CD14-positive monocyte (primary cell): ENCODE measurements around the gene CNTNAP2. TPM values are rescaled to one million over a fixed set of nuclear protein-coding genes. Genes with fewer than 3 reads are reported as not detected.

Experiments used
- DNase-seq, 3 donors: peaks; one replicate each; pipeline ENCODE4 v3.0.0-alpha.2; 2011 to 2022
- H2AFZ ChIP-seq: 2 replicates; pipeline ENCODE4 v1.6.0; 2012; ENCODE audit warnings: mild to moderate bottlenecking, low read depth, low read length, inconsistent platforms; ENCODE audit not compliant: insufficient read depth, poor library complexity, severe bottlenecking
- H3K27ac ChIP-seq, 2 donors: 1 replicate in 1 of 2; 2 replicates in 1 of 2; pipeline ENCODE4 v1.5.1; 2012 to 2013; ENCODE audit warnings: low read length in 2 of 2, control low read depth in 1 of 2, inconsistent platforms in 1 of 2, low read depth in 1 of 2, mild to moderate bottlenecking in 1 of 2
- H3K27me3 ChIP-seq, 2 donors: one replicate each; pipeline versions ENCODE4 v1.6.0 to v1.6.1; 2011 to 2013; ENCODE audit warnings: low read length in 2 of 2; ENCODE audit not compliant: control insufficient read depth in 2 of 2, insufficient read depth in 2 of 2
- H3K36me3 ChIP-seq, 2 donors: replicated peaks in 1 of 2; 1 replicate in 1 of 2; 2 replicates in 1 of 2; pipeline versions ENCODE4 v1.5.1 to v1.6.1; 2012 to 2013; ENCODE audit warnings: low read length in 2 of 2, control low read depth in 1 of 2, inconsistent platforms in 1 of 2, mild to moderate bottlenecking in 1 of 2; ENCODE audit not compliant: insufficient read depth in 2 of 2, control insufficient read depth in 1 of 2
- H3K4me1 ChIP-seq, 2 donors: 1 replicate in 1 of 2; 2 replicates in 1 of 2; pipeline versions ENCODE4 v1.5.1 to v1.6.1; 2012 to 2013; ENCODE audit warnings: low read length in 2 of 2, control low read depth in 1 of 2, inconsistent platforms in 1 of 2, mild to moderate bottlenecking in 1 of 2, moderate library complexity in 1 of 2; ENCODE audit not compliant: insufficient read depth in 2 of 2, control insufficient read depth in 1 of 2
- H3K4me2 ChIP-seq: replicated peaks from 2 replicates; pipeline ENCODE3; 2012; ENCODE audit warnings: low read length, moderate library complexity, mild to moderate bottlenecking; ENCODE audit not compliant: poor library complexity, severe bottlenecking; ENCODE audit errors: extremely low read depth
- H3K4me3 ChIP-seq, 3 experiments: fragments of 200-600 bp in 1 of 3; sonication (generic) in 1 of 3; replicated peaks in 1 of 3; 1 replicate in 2 of 3; 2 replicates in 1 of 3; pipeline ENCODE4 v1.5.1; 2011 to 2013; ENCODE audit warnings: low read length in 3 of 3, mild to moderate bottlenecking in 3 of 3, control low read depth in 2 of 3, low read depth in 2 of 3, inconsistent platforms in 1 of 3, moderate library complexity in 1 of 3
- H3K79me2 ChIP-seq: 2 replicates; pipeline ENCODE4 v1.6.0; 2012; ENCODE audit warnings: mild to moderate bottlenecking, control low read depth, inconsistent platforms, low read length, moderate library complexity; ENCODE audit not compliant: insufficient read depth
- H3K9ac ChIP-seq: 2 replicates; pipeline ENCODE4 v1.6.0; 2017; ENCODE audit warnings: low read length, mild to moderate bottlenecking; ENCODE audit not compliant: insufficient read depth, poor library complexity, severe bottlenecking
- H3K9me3 ChIP-seq, 2 donors: replicated peaks in 1 of 2; 1 replicate in 1 of 2; 2 replicates in 1 of 2; pipeline versions ENCODE4 v1.5.1 to v1.6.1; 2012 to 2013; ENCODE audit warnings: low read length in 2 of 2, control low read depth in 1 of 2; ENCODE audit not compliant: control insufficient read depth in 1 of 2, insufficient read depth in 1 of 2
- H4K20me1 ChIP-seq: 2 replicates; pipeline ENCODE4 v1.6.0; 2012; ENCODE audit warnings: mild to moderate bottlenecking, low read length, control low read depth, moderate library complexity; ENCODE audit not compliant: insufficient read depth
- H3K27ac Mint-ChIP-seq, 7 donors: one replicate each; pipeline ENCODE4 v1.8.0; 2020; ENCODE audit warnings: mild to moderate bottlenecking in 7 of 7, mixed read lengths in 7 of 7, moderate library complexity in 6 of 7, inconsistent platforms in 2 of 7
- H3K27me3 Mint-ChIP-seq, 3 donors: one replicate each; pipeline ENCODE4 v1.8.0; 2021 to 2022; ENCODE audit warnings: low read depth in 3 of 3, mild to moderate bottlenecking in 3 of 3, mixed read lengths in 3 of 3, moderate library complexity in 3 of 3, inconsistent platforms in 1 of 3
- H3K36me3 Mint-ChIP-seq, 2 donors: one replicate each; pipeline ENCODE4 v1.8.0; 2020; ENCODE audit warnings: mixed read lengths in 2 of 2, inconsistent platforms in 1 of 2, mild to moderate bottlenecking in 1 of 2
- H3K4me1 Mint-ChIP-seq: one replicate; pipeline ENCODE4 v1.8.0; 2020; ENCODE audit warnings: mild to moderate bottlenecking, mixed read lengths
- H3K4me3 Mint-ChIP-seq, 2 donors: one replicate each; pipeline ENCODE4 v1.8.0; 2020; ENCODE audit warnings: mild to moderate bottlenecking in 2 of 2, mixed read lengths in 2 of 2, moderate library complexity in 1 of 2
- H3K9me3 Mint-ChIP-seq, 7 donors: one replicate each; pipeline ENCODE4 v1.8.0; 2020 to 2022; ENCODE audit warnings: mixed read lengths in 7 of 7, mild to moderate bottlenecking in 6 of 7, moderate library complexity in 6 of 7, inconsistent platforms in 2 of 7
- WGBS: methylation state at CpG from one replicate; pipeline ENCODE4 v1.1.5; 2013; ENCODE audit warnings: missing lambda C conversion rate; ENCODE audit not compliant: insufficient coverage; 5-methylcytosine and 5-hydroxymethylcytosine counted together
- intact Hi-C, 2 donors: fragments of 100-400 bp; cut with micrococcal nuclease; formaldehyde crosslinking; loops; one replicate each; pipeline versions ENCODE4 v1.15.0 to v1.15.1; 2023
- polyA plus RNA-seq, 3 donors: library from polyadenylated mRNA; depleted of rRNA in 1 of 3; unstranded in 2 of 3; stranded (reverse) in 1 of 3; fragments of 300-500 nt in 2 of 3; fragments of >200 nt in 1 of 3; fragmentation: Illumina TruSeq in 2 of 3; gene quantifications; 1 replicate in 2 of 3; 2 replicates in 1 of 3; pipeline ENCODE4 v1.2.3, GENCODE V29; 2012 to 2021
- TF ChIP-seq, protein P1 (sequence below): fragments of 200-600 bp; IDR thresholded peaks from one replicate; pipeline ENCODE4 v1.8.0; 2022; ENCODE audit warnings: antibody characterized with exemption, mild to moderate bottlenecking

Gene CNTNAP2
- polyA plus RNA-seq, 3 donors, result 0.01 TPM; not detected in 2

DNA sequence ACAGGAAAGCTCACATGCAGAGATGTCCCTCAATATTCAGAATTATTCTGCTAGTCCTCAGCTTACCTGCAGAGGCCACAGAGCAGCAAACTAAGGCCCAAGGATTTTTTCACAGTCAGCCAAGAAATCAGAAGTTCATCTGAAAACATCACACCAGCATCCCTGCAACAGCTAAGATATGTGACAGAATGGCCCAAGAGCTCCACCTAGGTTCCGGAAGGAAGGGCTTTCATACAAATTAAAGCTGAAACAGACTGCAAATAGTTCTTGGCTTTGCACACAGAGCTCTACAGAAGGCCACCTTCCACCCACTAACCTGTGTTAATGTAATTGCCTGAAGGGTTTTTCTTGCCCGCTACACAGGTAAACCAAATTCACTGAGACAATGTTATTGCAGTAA lies 2035.2 kb downstream of the CNTNAP2 start:
- H3K4me2 ChIP-seq, result no peak overlapping the region
- H2AFZ ChIP-seq, result no peak overlapping the region
- Mint-ChIP-seq H3K27me3 (no peaks in the 10 kb centered on the region), H3K4me1 (no peaks in the 10 kb centered on the region), H3K36me3 (no peaks in the 10 kb centered on the region), H3K27ac (no peak overlapping the region), H3K4me3 (no peak overlapping the region), H3K9me3 (peaks cover 6 to 16% (median 10%) of the 10 kb centered on the region in 7 donors)
- intact Hi-C loops, result no loop called here
- no peaks in the 10 kb centered on the region for H4K20me1 ChIP-seq
- H3K27ac ChIP-seq, result no peak overlapping the region
- H3K4me1 ChIP-seq, result no peaks in the 10 kb centered on the region
- no peaks in the 10 kb centered on the region for H3K36me3 ChIP-seq
- no peaks in the 10 kb centered on the region for H3K27me3 ChIP-seq
- DNase-seq, result no peak
- no peaks in the 10 kb centered on the region for H3K79me2 ChIP-seq
- H3K4me3 ChIP-seq, result no peak overlapping the region
- peaks cover 6% of the 10 kb centered on the region in 2 donors for H3K9me3 ChIP-seq
- H3K9ac ChIP-seq, result no peak overlapping the region
- TF ChIP-seq, protein P1, sequence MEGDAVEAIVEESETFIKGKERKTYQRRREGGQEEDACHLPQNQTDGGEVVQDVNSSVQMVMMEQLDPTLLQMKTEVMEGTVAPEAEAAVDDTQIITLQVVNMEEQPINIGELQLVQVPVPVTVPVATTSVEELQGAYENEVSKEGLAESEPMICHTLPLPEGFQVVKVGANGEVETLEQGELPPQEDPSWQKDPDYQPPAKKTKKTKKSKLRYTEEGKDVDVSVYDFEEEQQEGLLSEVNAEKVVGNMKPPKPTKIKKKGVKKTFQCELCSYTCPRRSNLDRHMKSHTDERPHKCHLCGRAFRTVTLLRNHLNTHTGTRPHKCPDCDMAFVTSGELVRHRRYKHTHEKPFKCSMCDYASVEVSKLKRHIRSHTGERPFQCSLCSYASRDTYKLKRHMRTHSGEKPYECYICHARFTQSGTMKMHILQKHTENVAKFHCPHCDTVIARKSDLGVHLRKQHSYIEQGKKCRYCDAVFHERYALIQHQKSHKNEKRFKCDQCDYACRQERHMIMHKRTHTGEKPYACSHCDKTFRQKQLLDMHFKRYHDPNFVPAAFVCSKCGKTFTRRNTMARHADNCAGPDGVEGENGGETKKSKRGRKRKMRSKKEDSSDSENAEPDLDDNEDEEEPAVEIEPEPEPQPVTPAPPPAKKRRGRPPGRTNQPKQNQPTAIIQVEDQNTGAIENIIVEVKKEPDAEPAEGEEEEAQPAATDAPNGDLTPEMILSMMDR, result no peak
- 100% methylated on average over 2 of the region's 2 CpGs for WGBS

- no peaks in the 10 kb centered on the region for H3K27me3 ChIP-seq
- no peak overlapping the region for H3K27ac ChIP-seq
- no peaks in the 10 kb centered on the region for H3K4me1 ChIP-seq
- peaks cover 6% of the 10 kb centered on the region in 2 donors for H3K9me3 ChIP-seq
- H3K4me3 Mint-ChIP-seq, result peak overlapping the region in 1 of 2 donors; percentile 28
- no peak overlapping the region for H3K4me3 ChIP-seq
- H3K4me1 Mint-ChIP-seq, result no peaks in the 10 kb centered on the region
- H3K79me2 ChIP-seq, result no peaks in the 10 kb centered on the region
- no peak overlapping the region for H3K27ac Mint-ChIP-seq
- H2AFZ ChIP-seq, result no peak overlapping the region
- no peaks in the 10 kb centered on the region for H3K36me3 Mint-ChIP-seq
- H3K36me3 ChIP-seq, result no peaks in the 10 kb centered on the region
- TF ChIP-seq, protein P1, result no peak
- WGBS, result 91% methylated on average over 6 of the region's 6 CpGs
- intact Hi-C loops, result no loop called here
- H3K4me2 ChIP-seq, result no peak overlapping the region
- H3K9me3 Mint-ChIP-seq, result peaks cover 6 to 18% (median 10%) of the 10 kb centered on the region in 7 donors
- H3K27me3 Mint-ChIP-seq, result no peaks in the 10 kb centered on the region
- DNase-seq, result no peak
- H3K9ac ChIP-seq, result no peak overlapping the region
- no peaks in the 10 kb centered on the region for H4K20me1 ChIP-seq
Measured at GRCh38 chr7:148153616-148154284, 2037.1 kb downstream of the CNTNAP2 start.
